GM21529 (cell line): ENCODE measurements around the gene IDH2.
"Not testable (repeated sequence)": the region's sequence is repeated elsewhere in the genome, so short reads cannot be mapped to it uniquely, and the experiment has no call there.

Experiments
- ATAC-seq: cut with Tn5 transposase; IDR thresholded peaks from one replicate; pipeline ENCODE4 v1.9.1; 2021; ENCODE audit not compliant: unreplicated experiment

The IDH2 gene

GRCh38 chr15:90115783-90116182 lies 13.5 kb upstream of the IDH2 start:
- no peak for ATAC-seq

- no peak for ATAC-seq
Measured at GRCh38 chr15:90114451-90114901, 12.2 kb upstream of the IDH2 start.

GRCh38 chr15:90113166-90113565 lies 10.9 kb upstream of the IDH2 start:
- no peak for ATAC-seq

- ATAC-seq = not testable (repeated sequence)
Measured at GRCh38 chr15:90109163-90109751, 7.0 kb upstream of the IDH2 start.

GRCh38 chr15:90108038-90108437 lies 5.8 kb upstream of the IDH2 start:
- not testable (repeated sequence) for ATAC-seq

- no peak for ATAC-seq
Measured at GRCh38 chr15:90106522-90107117, 4.4 kb upstream of the IDH2 start.

GRCh38 chr15:90105521-90105920 lies 3.3 kb upstream of the IDH2 start:
- no peak for ATAC-seq

GRCh38 chr15:90104551-90104950 lies 2.3 kb upstream of the IDH2 start:
- no peak for ATAC-seq

- ATAC-seq = no peak
Measured at GRCh38 chr15:90103701-90104329, 1.5 kb upstream of the IDH2 start.

- peak; percentile 10 for ATAC-seq
Measured at GRCh38 chr15:90101130-90101968, 919 bp downstream of the IDH2 start.

- ATAC-seq = no peak
Measured at GRCh38 chr15:90099868-90100831, 2.1 kb downstream of the IDH2 start.

GRCh38 chr15:90099072-90099867 lies 3.0 kb downstream of the IDH2 start:
- ATAC-seq = peak; percentile 23

GRCh38 chr15:90097475-90097874 lies 4.8 kb downstream of the IDH2 start:
- ATAC-seq = peak; percentile 52

- no peak for ATAC-seq
Measured at GRCh38 chr15:90095521-90095959, 6.7 kb downstream of the IDH2 start.

- ATAC-seq = no peak
Measured at GRCh38 chr15:90091156-90091931, 10.9 kb downstream of the IDH2 start.

GRCh38 chr15:90090226-90090848 lies 11.9 kb downstream of the IDH2 start:
- ATAC-seq = no peak

- no peak for ATAC-seq
Measured at GRCh38 chr15:90087454-90088154, 14.7 kb downstream of the IDH2 start.

- peak; percentile 60 for ATAC-seq
Measured at GRCh38 chr15:90086868-90087268, 15.4 kb downstream of the IDH2 start.
